ENCODE data around the gene JUN. TPM values are rescaled to one million over a fixed set of nuclear protein-coding genes. Genes with fewer than 3 reads are reported as not detected.

Gene JUN
- total and polyA plus RNA-seq, 10 donors, result 8.3 to 162 (median 42.2) TPM

- peaks cover 0 to 9% (median 0%) of the 10 kb centered on the region in 7 donors for H3K27me3 ChIP-seq (replicated peaks in 1 of 7)
- H3K27ac ChIP-seq, result peak overlapping the region in 7 of 8 donors; percentile 98 to 99 (median 99)
- WGBS, 5 donors, result 83 to 86% (median 84%) methylated on average over 6 of the region's 6 CpGs
- TF ChIP-seq POLR2AphosphoS5 (IDR thresholded peaks at IDR 0.05) (no peak), CTCF (IDR thresholded peaks at IDR 0.05 in 8 of 11, conservative IDR thresholded peaks at IDR 0.05 in 3 of 11) (no peak), POLR2A (IDR thresholded peaks at IDR 0.05) (no peak)
- H3K36me3 ChIP-seq, result peaks cover 0 to 14% (median 0%) of the 10 kb centered on the region in 6 donors
- DNase-seq, result no peak
- peaks cover 0 to 33% (median 23%) of the 10 kb centered on the region in 6 donors for H3K4me1 ChIP-seq
- intact Hi-C loops (cut with DNase I; ENCODE audit: low total_unique reads), result loop anchor here (10.0 kb wide), 2 partner anchors 98 to 508 kb away; partner anchors contain the start of gene FGGY
- peak overlapping the region in 1 of 8 donors; percentile 88 for H3K4me3 ChIP-seq
- H3K9me3 ChIP-seq, result peaks cover 0 to 16% (median 13%) of the 10 kb centered on the region in 8 donors
Measured at GRCh38 chr1:58786184-58786926, 2.5 kb upstream of the JUN start.

GRCh38 chr1:58785442-58786058, 1.7 kb upstream of the JUN start:
- peaks cover 0 to 9% (median 0%) of the 10 kb centered on the region in 7 donors for H3K27me3 ChIP-seq (replicated peaks in 1 of 7)
- intact Hi-C loops (cut with DNase I; ENCODE audit: low total_unique reads), result loop anchor here (10.0 kb wide), 2 partner anchors 99 to 509 kb away; partner anchors contain the start of gene FGGY
- peak in 2 of 11 experiments; percentile 1 to 4 for TF ChIP-seq CTCF (IDR thresholded peaks at IDR 0.05 in 8 of 11, conservative IDR thresholded peaks at IDR 0.05 in 3 of 11)
- TF ChIP-seq POLR2AphosphoS5 (IDR thresholded peaks at IDR 0.05), result no peak
- H3K27ac ChIP-seq, result peak overlapping the region; percentile 98 to 99 (median 99)
- WGBS, 5 donors, result 3 to 12% (median 4%) methylated on average over 8 to 14 of the region's 14 CpGs
- peak overlapping the region; percentile 55 to 88 (median 66) for H3K4me3 ChIP-seq
- H3K36me3 ChIP-seq, result peaks cover 0 to 14% (median 0%) of the 10 kb centered on the region in 6 donors
- H3K4me1 ChIP-seq, result peaks cover 0 to 41% (median 31%) of the 10 kb centered on the region in 6 donors
- peaks cover 0 to 16% (median 13%) of the 10 kb centered on the region in 8 donors for H3K9me3 ChIP-seq
- DNase-seq, result peak; percentile 88

GRCh38 chr1:58784758-58785441, 1.1 kb upstream of the JUN start:
- intact Hi-C loops (cut with DNase I; ENCODE audit: low total_unique reads), result loop anchor here (10.0 kb wide), 2 partner anchors 100 to 510 kb away; partner anchors contain the start of gene FGGY

More at GRCh38 chr1:58784758-58785441, 1.1 kb upstream of the JUN start:
- 0 to 1% (median 0%) methylated on average over 42 to 56 of the region's 56 CpGs for WGBS, 5 donors
- Histone ChIP-seq H3K9me3 (peaks cover 0 to 16% (median 13%) of the 10 kb centered on the region in 8 donors), H3K27ac (peak overlapping the region; percentile 98 to 99 (median 99)), H3K36me3 (peaks cover 0 to 14% (median 0%) of the 10 kb centered on the region in 6 donors), H3K4me1 (peaks cover 0 to 48% (median 35%) of the 10 kb centered on the region in 6 donors), H3K4me3 (peak overlapping the region; percentile 55 to 88 (median 66)), H3K27me3 (replicated peaks in 1 of 7) (peaks cover 0 to 9% (median 0%) of the 10 kb centered on the region in 7 donors)
- TF ChIP-seq CTCF (IDR thresholded peaks at IDR 0.05 in 8 of 11, conservative IDR thresholded peaks at IDR 0.05 in 3 of 11), result peak in 9 of 11 experiments; percentile 15 to 74 (median 56)
- peak; percentile 80 to 93 (median 89) for TF ChIP-seq POLR2AphosphoS5 (IDR thresholded peaks at IDR 0.05)
- peak in 2 of 3 donors; percentile 72 to 82 for TF ChIP-seq POLR2A (IDR thresholded peaks at IDR 0.05)
- peak; percentile 96 for DNase-seq
